ENCODE data around the gene AGTRAP. TPM values are rescaled to one million over a fixed set of nuclear protein-coding genes. Genes with fewer than 3 reads are reported as not detected.

AGTRAP gene
- total and polyA plus RNA-seq, 9 of the 15 experiments (the other 6 are each of a cell fraction or from before 2014, with no cell fraction given), result 26.8 to 105 (median 57.5) TPM

GRCh38 chr1:11786168-11786567 is 50.2 kb downstream of the AGTRAP start (continued):
- TF ChIP-seq E2F1 (CRISPR knock-in tag; IDR thresholded peaks at IDR 0.05) (no peak), ZFP36 (IDR thresholded peaks at IDR 0.05; ENCODE audit: low read depth, low read length, partially characterized antibody) (no peak), VEZF1 (CRISPR knock-in tag; IDR thresholded peaks at IDR 0.05) (0 out of 2 replicates have a peak, but pooled peaks have one; percentile 20), GMEB1 (CRISPR knock-in tag; IDR thresholded peaks at IDR 0.05) (peak; percentile 10; the same call in 1 of the 2 replicates), KAT7 (CRISPR knock-in tag; IDR thresholded peaks at IDR 0.05; ENCODE audit: borderline replicate concordance) (no peak), CC2D1A (IDR thresholded peaks at IDR 0.05) (no peak), POLR2B (IDR thresholded peaks at IDR 0.05; ENCODE audit: low read depth, partially characterized antibody) (no peak), TCF7 (IDR thresholded peaks at IDR 0.05; ENCODE audit: borderline replicate concordance) (no peak), EP300 (IDR thresholded peaks at IDR 0.05; ENCODE audit: low read length) (peak; percentile 18; the same call in 1 of the 2 replicates), NCOR1 (IDR thresholded peaks at IDR 0.05) (0 out of 2 replicates have a peak, but pooled peaks have one; percentile 16), NFYB (IDR thresholded peaks at IDR 0.05; ENCODE audit: extremely low read depth, insufficient read length) (no peak), CGGBP1 (CRISPR knock-in tag; IDR thresholded peaks at IDR 0.05) (no peak), ZNF232 (CRISPR knock-in tag; IDR thresholded peaks at IDR 0.05) (no peak), L3MBTL2 (IDR thresholded peaks at IDR 0.05) (peak; percentile 13; the same call in 1 of the 2 replicates), HNRNPH1 (optimal IDR thresholded peaks at IDR 0.05; ENCODE audit: low read depth, low read length) (no peak), PKNOX1 (IDR thresholded peaks at IDR 0.05) (peak; percentile 27; the same call in 1 of the 2 replicates), SETDB1 (IDR thresholded peaks at IDR 0.05; ENCODE audit: low read length) (no peak), THRB (CRISPR knock-in tag; conservative IDR thresholded peaks at IDR 0.05) (no peak; the same call in 1 of the 2 replicates), ZNF263 (CRISPR knock-in tag; IDR thresholded peaks at IDR 0.05; ENCODE audit: borderline replicate concordance) (no peak), SUPT5H (IDR thresholded peaks at IDR 0.05) (no peak), PTTG1 (tag; IDR thresholded peaks at IDR 0.05; ENCODE audit: low read depth) (no peak)
